Measurements from ENCODE around the gene AJM1. TPM values are rescaled to one million over a fixed set of nuclear protein-coding genes. Genes with fewer than 3 reads are reported as not detected.

Gene AJM1
- total and polyA plus RNA-seq, 2 of the 8 experiments (the other 6 are each of a cell fraction or from before 2014, with no cell fraction given), result 0.12 to 0.97 TPM

DNA sequence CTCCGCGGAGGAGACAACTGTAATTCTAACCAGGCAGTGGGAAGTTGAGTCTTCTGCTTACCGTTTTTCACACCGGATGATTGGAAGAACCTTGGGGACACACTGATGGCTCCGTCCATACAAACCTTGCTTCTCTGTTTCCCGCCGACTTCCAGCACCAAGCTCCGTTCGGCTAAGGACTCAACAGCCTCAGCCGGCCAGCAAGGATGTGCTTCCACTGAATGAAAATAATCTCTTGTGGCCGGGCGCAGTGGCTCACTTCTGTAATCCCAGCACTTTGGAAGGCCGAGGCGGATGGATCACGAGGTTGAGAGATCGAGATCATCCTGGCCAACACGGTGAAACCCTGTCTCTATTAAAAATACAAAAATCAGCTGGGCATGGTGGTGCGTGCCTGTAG lies 25.6 kb downstream of the AJM1 start:
- H4K5ac ChIP-seq (ENCODE audit: insufficient read length, low read depth, low read length), result no peak overlapping the region
- H3K9ac ChIP-seq (replicated peaks in 1 of 4; ENCODE audit: extremely low read depth in 1 of 4, low read depth in 3 of 4, low read length in 3 of 4), result no peak overlapping the region
- no peak overlapping the region for H3K27ac ChIP-seq (ENCODE audit: low read depth, low read length)
- no peak overlapping the region for H3K4me3 ChIP-seq (ENCODE audit: extremely low read depth in 1 of 4, insufficient read depth in 2 of 4, low read depth in 3 of 4, low read length in 4 of 4)
- no peaks in the 10 kb centered on the region for H3K27me3 ChIP-seq (replicated peaks in 1 of 4; ENCODE audit: control insufficient read depth in 3 of 4, extremely low read depth in 1 of 4, insufficient read depth in 3 of 4, low read length in 3 of 4)
- H3K23ac ChIP-seq (ENCODE audit: insufficient read length), result no peak overlapping the region
- no peak overlapping the region for H2BK12ac ChIP-seq (ENCODE audit: low read depth, low read length)
- H3K23me2 ChIP-seq (ENCODE audit: low read depth, low read length), result peaks cover 5% of the 10 kb centered on the region; the same call in 1 of the 2 replicates
- CTCF ChIA-PET (ENCODE audit: partially characterized antibody), result interaction anchor here (0.8 to 1.1 kb wide), 2 partner anchors 25 to 26 kb away, joined by 3 to 4 read pairs; partner anchors contain the start of gene AJM1
- no peak for DNase-seq (ENCODE audit: low read depth in 1 of 2, low spot score in 2 of 2)
- H2BK20ac ChIP-seq (ENCODE audit: low read length), result no peak overlapping the region
- no peak overlapping the region for H2AFZ ChIP-seq (ENCODE audit: low read length)
- H3K4me1 ChIP-seq (replicated peaks in 1 of 4; ENCODE audit: control insufficient read depth in 3 of 4, insufficient read depth in 4 of 4, low read length in 3 of 4), result peaks cover 0 to 6% (median 5%) of the 10 kb centered on the region in 4 experiments; a peak in 5 of 7 replicates
- H3K18ac ChIP-seq (ENCODE audit: extremely low read depth, low read length), result no peak overlapping the region
- H3K56ac ChIP-seq (replicated peaks; ENCODE audit: insufficient read length, low read depth, low read length), result no peak overlapping the region
- no peak overlapping the region for H3K4me2 ChIP-seq (ENCODE audit: insufficient read depth in 1 of 2, low read depth in 2 of 2, low read length in 2 of 2)
- H2BK120ac ChIP-seq (replicated peaks; ENCODE audit: low read depth, low read length), result no peak overlapping the region
- H3K79me1 ChIP-seq (ENCODE audit: low read depth, low read length), result peaks cover 10% of the 10 kb centered on the region
- no peak for FAIRE-seq
- no peak overlapping the region for H2BK15ac ChIP-seq (ENCODE audit: low read length)
- POLR2A ChIA-PET (ENCODE audit: partially characterized antibody), result interaction anchor here (1.0 to 3.5 kb wide), 5 partner anchors 9 to 20 kb away, joined by 3 to 12 read pairs (median 5); no protein-coding TSS in a partner anchor
- H3K36me3 ChIP-seq (ENCODE audit: control insufficient read depth in 2 of 4, insufficient read depth in 4 of 4, low read length in 3 of 4), result peaks cover 7 to 15% (median 11%) of the 10 kb centered on the region in 4 experiments
- no peak overlapping the region for H2AK5ac ChIP-seq (ENCODE audit: low read depth, low read length)
- no peak overlapping the region for H4K8ac ChIP-seq (ENCODE audit: extremely low read depth, insufficient read depth, low read length)
- peaks cover 7 to 17% of the 10 kb centered on the region in 2 experiments for H4K20me1 ChIP-seq (replicated peaks in 1 of 2; ENCODE audit: control insufficient read depth in 1 of 2, insufficient read depth in 2 of 2, low read length in 2 of 2)
- no peak overlapping the region for H4K91ac ChIP-seq (replicated peaks; ENCODE audit: insufficient read length, low read length)
- H2BK5ac ChIP-seq (ENCODE audit: low read depth, low read length), result no peak overlapping the region
- WGBS, 2 experiments (ENCODE audit: extremely low coverage in 1 of 2, insufficient coverage in 1 of 2, insufficient read length in 1 of 2, insufficient replicate concordance in 2 of 2, low coverage in 1 of 2, low lambda C conversion rate in 2 of 2, missing lambda C conversion rate in 1 of 2), result 95% methylated on average over 18 of the region's 18 CpGs; no CpG with 5 or more reads in 1 of the 2 experiments
- peaks cover 5 to 17% of the 10 kb centered on the region in 2 experiments; a peak in 3 of 4 replicates for H3K79me2 ChIP-seq (ENCODE audit: control insufficient read depth in 1 of 2, insufficient read depth in 2 of 2, low read length in 2 of 2)
- H3K14ac ChIP-seq (ENCODE audit: insufficient read length), result no peak overlapping the region
- H3K4ac ChIP-seq (replicated peaks; ENCODE audit: insufficient read length, low read depth, low read length), result no peak overlapping the region
- H3K9me3 ChIP-seq (ENCODE audit: insufficient read depth in 2 of 2, low read depth in 1 of 2, low read length in 1 of 2), result peaks cover 29 to 33% of the 10 kb centered on the region in 2 experiments
- TF ChIP-seq HDAC2 (IDR thresholded peaks at IDR 0.05; ENCODE audit: borderline replicate concordance in 1 of 2, low read depth in 2 of 2, low read length in 2 of 2), result no peak
- no peak for TF ChIP-seq RAD21 (IDR thresholded peaks at IDR 0.05 in 1 of 2, conservative IDR thresholded peaks at IDR 0.05 in 1 of 2; ENCODE audit: low read depth in 2 of 2, low read length in 2 of 2)
- no peak for TF ChIP-seq GTF2F1 (IDR thresholded peaks at IDR 0.05; ENCODE audit: borderline replicate concordance, low read depth, low read length)
- TF ChIP-seq, protein P1, sequence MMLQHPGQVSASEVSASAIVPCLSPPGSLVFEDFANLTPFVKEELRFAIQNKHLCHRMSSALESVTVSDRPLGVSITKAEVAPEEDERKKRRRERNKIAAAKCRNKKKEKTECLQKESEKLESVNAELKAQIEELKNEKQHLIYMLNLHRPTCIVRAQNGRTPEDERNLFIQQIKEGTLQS (IDR thresholded peaks at IDR 0.05; ENCODE audit: insufficient read depth, low read depth, low read length), result no peak
- no peak for TF ChIP-seq CBX8 (IDR thresholded peaks at IDR 0.05; ENCODE audit: borderline replicate concordance, low read depth, low read length)
- no peak for TF ChIP-seq YY1 (IDR thresholded peaks at IDR 0.05; ENCODE audit: low read depth, low read length)
- TF ChIP-seq CTCF (IDR thresholded peaks at IDR 0.05; ENCODE audit: control extremely low read depth in 1 of 3, insufficient read depth in 1 of 3, low read depth in 1 of 3, low read length in 3 of 3), result no peak
- TF ChIP-seq ZNF274 (IDR thresholded peaks at IDR 0.05; ENCODE audit: borderline replicate concordance, extremely low read depth, low read length), result no peak
- TF ChIP-seq NRF1 (IDR thresholded peaks at IDR 0.05; ENCODE audit: low read depth, low read length), result no peak
- TF ChIP-seq TAF1 (IDR thresholded peaks at IDR 0.05; ENCODE audit: low read depth, low read length), result no peak

Measured in H1 (cell line).